SKM-1 (cell line): ENCODE results near the gene OGT.
"Not testable (repeated sequence)": the region's sequence is repeated elsewhere in the genome, so short reads cannot be mapped to it uniquely, and the experiment has no call there.

Experiments used
- DNase-seq: peaks from one replicate; lab custom pipeline; 2025; ENCODE audit not compliant: unreplicated experiment; lab: John Stamatoyannopoulos, UW

The OGT gene

DNA sequence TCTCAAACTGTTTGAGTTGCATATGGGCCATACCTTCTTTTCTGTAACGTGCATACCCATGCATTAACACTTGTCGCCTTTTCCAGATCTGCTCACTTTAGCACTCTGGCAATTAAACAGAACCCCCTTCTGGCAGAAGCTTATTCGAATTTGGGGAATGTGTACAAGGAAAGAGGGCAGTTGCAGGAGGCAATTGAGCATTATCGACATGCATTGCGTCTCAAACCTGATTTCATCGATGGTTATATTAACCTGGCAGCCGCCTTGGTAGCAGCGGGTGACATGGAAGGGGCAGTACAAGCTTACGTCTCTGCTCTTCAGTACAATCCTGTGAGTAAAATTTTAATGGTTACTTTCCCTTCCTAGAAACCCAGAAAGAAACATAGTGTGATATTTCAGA lies 4.8 kb downstream of the OGT start:
- DNase-seq: no peak

- DNase-seq: no peak
Measured at GRCh38 chrX:71540801-71541200, 7.9 kb downstream of the OGT start.

- DNase-seq: no peak
Measured at GRCh38 chrX:71541210-71542022, 8.5 kb downstream of the OGT start.

DNA sequence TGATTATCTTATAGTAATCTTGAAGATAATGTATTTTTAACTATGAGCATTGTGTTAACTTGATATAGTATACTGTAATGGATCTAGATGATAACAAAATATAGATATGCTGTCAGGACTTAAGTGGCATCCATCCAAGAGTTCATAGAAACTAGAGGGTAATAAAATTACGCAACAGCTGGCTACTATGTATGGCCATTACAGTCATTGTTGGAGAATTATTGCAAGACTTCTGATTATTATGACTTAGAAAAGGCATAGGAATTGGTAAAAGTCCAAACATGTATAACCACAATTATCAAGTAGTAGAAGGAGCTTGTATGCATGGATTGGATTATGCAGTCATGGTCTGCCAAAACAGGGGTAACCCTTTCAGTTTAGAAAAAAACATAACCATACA lies 9.5 kb downstream of the OGT start:
- no peak for DNase-seq

GRCh38 chrX:71542825-71543224 lies 9.9 kb downstream of the OGT start:
- DNase-seq: no peak

DNA sequence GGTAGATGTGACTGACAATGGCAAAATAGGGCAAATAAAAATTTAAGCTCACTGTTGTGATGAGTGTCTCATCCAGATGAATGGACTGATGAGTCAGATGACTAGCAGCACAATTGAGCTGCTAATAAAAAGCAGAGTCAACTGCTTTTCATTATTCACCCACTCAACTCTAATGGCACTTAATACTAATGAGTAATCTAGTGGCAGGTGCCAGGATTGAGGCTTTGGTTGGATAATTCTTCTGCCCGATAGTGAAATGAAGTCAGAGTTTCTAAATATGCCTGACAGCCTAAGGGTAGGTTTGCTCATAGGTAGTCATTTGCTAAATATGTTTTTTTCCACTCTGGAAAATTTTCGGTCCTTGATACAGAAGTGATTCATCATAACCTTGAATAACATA lies 10.4 kb downstream of the OGT start:
- DNase-seq: no peak

DNA sequence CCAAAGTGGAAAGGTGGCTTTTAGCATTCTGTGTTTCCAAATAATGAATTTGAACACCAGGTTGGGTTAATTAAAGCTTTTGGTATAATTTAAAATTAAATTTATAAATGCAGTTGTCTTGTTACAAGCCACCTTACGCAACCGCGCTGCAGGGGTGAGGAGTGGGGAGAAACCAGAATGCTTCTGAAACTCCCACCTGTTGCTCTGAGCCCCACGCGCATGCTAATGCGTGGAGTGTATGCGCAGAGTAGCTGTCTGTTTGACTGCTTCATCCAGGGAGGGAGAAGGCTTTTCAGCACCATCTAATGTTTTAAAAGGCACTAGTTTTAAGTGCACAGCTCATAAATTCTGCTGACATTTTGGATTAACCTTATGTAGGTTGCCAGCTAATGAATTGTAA lies 12.5 kb downstream of the OGT start:
- no peak for DNase-seq

DNA sequence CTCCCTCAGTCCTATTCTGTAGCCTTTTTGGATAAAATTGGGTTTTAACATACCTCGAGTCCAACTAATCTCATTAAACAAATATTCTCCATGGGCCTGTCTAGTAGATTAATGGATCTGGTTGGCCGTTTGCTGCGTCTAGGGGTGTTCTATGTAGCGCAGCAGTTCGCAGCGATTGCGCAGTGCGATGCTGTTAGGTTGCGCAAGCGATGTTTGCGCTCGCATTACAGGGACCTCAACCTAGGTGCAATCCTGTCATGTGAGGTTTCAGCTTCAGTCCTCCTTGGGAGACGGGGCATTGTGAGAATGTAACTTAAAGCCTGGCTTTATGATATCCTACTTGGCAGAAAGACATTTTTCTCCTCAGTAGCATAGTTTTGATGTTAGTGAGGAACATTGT lies 14.0 kb downstream of the OGT start:
- DNase-seq: no peak

GRCh38 chrX:71547339-71547738 lies 14.4 kb downstream of the OGT start:
- DNase-seq: no peak

DNA sequence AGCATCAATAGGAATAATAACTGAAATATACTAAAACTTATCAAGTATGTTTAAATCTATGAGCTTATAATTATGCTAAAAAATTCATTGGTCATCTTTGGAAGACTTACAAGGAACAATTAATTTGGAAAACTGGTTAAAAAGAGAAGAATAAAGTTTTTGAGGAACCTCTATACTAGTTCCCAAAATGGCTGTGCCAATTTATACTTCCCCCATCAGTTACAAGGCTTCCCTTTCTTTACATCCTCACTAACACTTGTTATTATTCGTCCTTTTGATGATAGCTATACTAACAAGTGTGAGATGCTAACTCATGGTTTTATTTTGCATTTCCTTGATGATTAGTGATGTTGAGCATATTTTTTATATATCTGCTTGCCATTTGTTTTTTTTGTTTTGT lies 17.1 kb downstream of the OGT start:
- DNase-seq: no peak

DNA sequence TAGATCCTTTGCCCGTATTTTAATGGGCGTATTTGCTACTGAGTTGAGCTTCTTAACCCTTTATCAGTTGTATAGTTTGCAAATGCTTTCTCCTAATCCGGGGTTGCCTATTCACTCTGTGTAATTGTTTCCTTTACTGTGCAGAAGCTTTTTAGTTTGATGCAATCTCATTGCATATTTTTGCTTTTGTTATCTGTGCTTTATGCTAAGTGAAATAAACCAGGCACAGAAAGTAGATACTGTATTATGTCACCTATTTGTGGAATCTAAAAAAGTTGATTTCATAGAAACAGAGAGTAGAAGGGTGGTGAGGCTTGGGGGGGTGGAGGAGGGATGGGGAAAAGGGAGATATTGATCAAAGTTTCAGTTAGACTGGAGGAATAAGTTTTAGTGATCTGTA lies 17.7 kb downstream of the OGT start:
- no peak for DNase-seq

DNA sequence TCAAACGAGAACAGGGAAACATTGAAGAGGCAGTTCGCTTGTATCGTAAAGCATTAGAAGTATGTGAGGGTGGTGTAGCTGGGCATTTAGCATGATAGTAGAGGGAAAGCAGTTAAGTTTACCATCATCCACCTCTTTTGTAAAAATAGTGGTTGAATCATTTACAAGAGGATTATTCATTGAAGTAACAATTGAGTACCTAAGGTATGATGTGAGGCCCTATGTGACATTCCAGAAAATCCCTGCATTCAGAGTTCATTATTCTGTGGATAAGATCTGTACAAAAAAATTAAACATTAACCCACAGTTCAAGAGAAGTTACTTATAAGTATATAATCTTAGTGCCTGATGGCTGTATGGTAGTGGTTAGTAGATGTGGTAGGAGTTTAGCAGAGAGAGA lies 23.1 kb downstream of the OGT start:
- no peak for DNase-seq

DNA sequence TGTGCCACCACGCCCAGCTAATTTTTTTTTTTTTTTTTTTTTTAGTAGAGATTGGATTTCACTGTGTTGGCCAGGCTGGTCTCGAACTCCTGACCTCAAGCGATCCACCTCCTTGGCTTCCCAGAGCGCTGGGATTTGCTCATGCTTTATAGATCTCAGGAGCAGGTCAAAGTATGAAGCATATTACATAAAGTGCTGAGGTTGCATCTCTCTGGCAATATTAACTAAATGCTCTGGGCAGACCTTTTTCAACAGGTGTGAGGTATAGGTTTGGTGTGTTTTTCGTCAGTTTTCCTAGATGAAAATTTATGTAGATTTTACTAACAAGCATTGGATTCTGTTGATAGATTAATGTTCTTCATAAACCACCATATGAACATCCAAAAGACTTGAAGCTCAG lies 26.0 kb downstream of the OGT start:
- DNase-seq: no peak

DNA sequence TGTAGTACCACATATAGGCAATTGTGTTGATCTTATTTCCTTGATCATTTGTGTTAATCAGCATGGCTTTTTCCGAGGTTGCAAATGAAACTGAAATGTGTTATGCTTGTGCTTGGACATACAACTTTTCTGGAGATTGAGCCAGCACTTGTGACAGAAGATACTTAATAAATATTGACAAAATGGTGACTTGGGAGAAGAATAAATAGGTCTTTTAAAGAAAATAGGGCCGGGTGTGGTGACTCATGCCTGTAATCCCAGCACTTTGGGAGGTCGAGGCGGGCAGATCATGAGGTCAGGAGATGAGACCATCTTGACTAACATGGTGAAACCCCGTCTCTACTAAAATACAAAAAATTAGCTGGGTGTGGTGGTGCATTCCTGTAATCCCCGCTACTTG lies 26.9 kb downstream of the OGT start:
- DNase-seq: not testable (repeated sequence)

DNA sequence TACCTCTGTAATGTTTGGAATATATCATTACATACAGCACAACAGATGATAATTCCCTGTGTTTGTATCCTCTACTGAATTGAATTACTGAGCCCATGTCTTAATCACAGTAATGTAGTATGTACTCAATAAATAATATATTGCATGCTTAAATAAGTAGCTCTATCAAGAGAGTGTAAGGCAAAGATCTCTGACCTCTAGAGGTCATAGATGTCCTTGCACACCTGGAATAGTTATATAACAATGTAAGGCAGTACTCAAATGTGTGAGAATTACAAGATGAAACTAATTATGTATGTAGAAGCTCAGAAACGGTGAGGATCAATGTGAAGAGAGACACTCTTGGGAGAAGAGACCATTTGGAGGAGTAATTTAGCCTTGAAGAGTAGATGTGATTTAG lies 31.0 kb downstream of the OGT start:
- no peak for DNase-seq

GRCh38 chrX:71565474-71566041 lies 32.7 kb downstream of the OGT start:
- DNase-seq: no peak

GRCh38 chrX:71571390-71571789 lies 38.5 kb downstream of the OGT start:
- not testable (repeated sequence) for DNase-seq

- DNase-seq: no peak
Measured at GRCh38 chrX:71573590-71573989, 40.7 kb downstream of the OGT start.

- DNase-seq: no peak
Measured at GRCh38 chrX:71577682-71578081, 44.8 kb downstream of the OGT start.

- no peak for DNase-seq
Measured at GRCh38 chrX:71578253-71579135, 45.6 kb downstream of the OGT start, which contains the start of gene GCNA. Gene GCNA (plus strand): TSS chrX:71578437. CDS start chrX:71580822, 2,385 bp downstream.

DNA sequence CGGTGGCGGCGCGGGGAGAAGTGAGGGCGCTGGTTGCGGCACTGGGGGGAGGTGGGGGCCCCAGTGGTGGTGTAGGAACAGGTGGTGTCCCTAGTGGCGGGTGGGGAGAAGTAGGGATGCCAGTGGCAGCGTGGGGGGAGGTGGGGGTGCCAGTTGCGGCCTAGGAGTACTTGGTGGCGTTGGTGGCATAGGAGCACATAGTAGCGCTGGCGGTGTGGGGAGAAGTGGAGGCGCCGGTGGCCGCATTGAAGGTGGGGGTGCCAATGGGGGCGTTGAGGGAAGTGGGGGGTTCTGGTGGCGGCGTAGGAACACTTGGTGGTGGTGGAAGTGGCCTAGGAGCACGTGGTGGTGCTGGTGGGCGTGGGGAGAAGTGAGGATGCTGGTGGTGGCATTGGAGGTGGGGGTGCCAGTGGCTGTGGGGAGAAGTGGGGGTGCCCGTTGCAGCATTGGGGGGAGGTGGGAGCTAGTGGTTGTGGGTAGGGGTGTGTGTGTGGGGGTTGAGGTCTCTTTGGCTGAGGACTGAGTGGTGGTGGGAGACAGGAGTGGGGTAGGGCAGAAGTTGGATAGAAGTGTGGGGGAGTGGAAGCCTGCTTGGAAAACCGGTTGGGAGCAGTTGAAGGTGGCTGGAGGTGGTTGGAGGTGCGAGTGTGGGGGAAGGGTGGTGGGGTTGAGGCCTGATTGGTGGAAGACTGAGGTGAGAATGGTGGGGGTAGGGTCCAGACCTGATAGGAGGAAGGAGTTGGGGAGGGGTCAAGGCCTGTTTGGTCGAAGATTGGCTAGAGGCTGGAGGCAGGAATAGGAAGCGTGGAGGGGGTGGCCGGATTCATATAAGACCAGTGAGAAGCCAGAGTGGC lies 46.5 kb downstream of the OGT start:
- DNase-seq: no peak
